Astrocyte of the spinal cord (primary cell): ENCODE data around the gene TKTL1.
"Not testable (repeated sequence)": the region's sequence is repeated elsewhere in the genome, so short reads cannot be mapped to it uniquely, and the experiment has no call there.

Source experiments
- DNase-seq: peaks from one replicate; pipeline ENCODE4 v3.0.0; 2011; ENCODE audit warnings: low read depth, low spot score
- H3K4me3 ChIP-seq: 2 replicates; pipeline ENCODE4 v1.5.1; 2011; ENCODE audit warnings: low read depth, mild to moderate bottlenecking, low read length, moderate library complexity
- in situ Hi-C: cut with HindIII; loops from 2 replicates; pipeline ENCODE4 v1.10.0; 2017; ENCODE audit warnings: low sequenced_read_pairs
- TF ChIP-seq, protein P1 (sequence below): IDR thresholded peaks from 2 replicates; pipeline ENCODE4 v1.5.1; 2012; ENCODE audit warnings: low read depth, mild to moderate bottlenecking, low read length, inconsistent platforms

Gene TKTL1

GRCh38 chrX:154296731-154297130, 1.1 kb downstream of the TKTL1 start:
- in situ Hi-C loops = no loop called here
- no peak overlapping the region for H3K4me3 ChIP-seq
- TF ChIP-seq, protein P1, sequence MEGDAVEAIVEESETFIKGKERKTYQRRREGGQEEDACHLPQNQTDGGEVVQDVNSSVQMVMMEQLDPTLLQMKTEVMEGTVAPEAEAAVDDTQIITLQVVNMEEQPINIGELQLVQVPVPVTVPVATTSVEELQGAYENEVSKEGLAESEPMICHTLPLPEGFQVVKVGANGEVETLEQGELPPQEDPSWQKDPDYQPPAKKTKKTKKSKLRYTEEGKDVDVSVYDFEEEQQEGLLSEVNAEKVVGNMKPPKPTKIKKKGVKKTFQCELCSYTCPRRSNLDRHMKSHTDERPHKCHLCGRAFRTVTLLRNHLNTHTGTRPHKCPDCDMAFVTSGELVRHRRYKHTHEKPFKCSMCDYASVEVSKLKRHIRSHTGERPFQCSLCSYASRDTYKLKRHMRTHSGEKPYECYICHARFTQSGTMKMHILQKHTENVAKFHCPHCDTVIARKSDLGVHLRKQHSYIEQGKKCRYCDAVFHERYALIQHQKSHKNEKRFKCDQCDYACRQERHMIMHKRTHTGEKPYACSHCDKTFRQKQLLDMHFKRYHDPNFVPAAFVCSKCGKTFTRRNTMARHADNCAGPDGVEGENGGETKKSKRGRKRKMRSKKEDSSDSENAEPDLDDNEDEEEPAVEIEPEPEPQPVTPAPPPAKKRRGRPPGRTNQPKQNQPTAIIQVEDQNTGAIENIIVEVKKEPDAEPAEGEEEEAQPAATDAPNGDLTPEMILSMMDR = no peak
- DNase-seq = no peak

DNA sequence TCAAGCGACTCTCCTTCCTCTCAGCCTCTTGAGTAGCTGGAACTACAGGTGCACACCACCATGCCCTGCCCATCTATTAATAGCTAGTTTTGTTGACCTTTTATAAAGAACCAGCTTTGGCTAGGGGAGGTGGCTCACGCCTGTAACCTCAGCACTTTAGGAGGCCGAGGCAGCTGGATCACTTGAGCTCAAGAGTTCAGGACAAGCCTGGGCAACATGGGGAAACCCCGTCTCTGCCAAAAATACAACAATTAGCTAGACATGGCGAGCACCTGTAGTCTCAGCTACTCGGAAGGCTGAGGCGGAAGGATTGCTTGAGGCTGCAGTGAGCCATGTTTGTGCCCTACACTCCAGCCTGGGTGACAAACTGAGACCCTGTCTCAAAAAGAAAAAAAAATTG, 2.7 kb downstream of the TKTL1 start:
- TF ChIP-seq, protein P1 = no peak
- in situ Hi-C loops = no loop called here
- no peak overlapping the region for H3K4me3 ChIP-seq
- DNase-seq = no peak

DNA sequence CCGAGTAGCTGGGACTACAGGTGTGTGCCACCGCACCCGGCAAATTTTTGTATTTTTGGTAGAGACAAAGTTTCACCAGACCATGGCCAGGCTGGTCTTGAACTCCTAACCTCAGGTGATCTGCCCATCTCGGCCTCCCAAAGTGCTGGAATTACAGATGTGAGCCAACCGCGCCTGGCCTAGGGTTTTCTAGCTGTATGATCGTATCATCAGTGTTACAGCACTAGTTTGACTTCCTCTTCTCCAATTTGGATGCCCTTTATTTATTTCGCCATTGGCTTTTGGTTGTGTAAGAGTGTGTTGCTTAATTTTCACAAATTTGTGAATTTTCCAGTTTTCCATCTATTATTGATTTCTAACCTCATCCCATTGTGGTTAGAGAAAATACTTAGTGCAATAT, 5.2 kb downstream of the TKTL1 start:
- TF ChIP-seq, protein P1 = no peak
- in situ Hi-C loops = no loop called here
- no peak overlapping the region for H3K4me3 ChIP-seq
- no peak for DNase-seq

DNA sequence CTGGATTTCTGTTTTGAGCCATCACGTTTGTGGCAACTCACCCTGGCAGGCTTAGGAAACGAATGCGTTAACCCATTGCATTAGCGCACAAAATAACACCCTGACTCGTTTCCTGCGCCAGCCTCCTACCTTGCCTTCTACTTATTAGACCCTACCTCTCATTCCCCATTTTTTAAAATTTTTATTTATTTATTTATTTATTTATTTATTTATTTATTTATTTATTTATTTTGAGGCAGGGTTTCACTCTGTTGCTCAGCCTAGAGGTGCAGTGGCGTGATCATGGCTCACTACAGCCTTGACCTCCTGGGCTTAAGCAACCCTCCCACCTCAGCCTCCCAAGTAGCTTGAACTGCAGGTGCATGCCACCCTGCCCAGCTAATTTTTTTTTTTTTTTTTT, 7.4 kb downstream of the TKTL1 start:
- H3K4me3 ChIP-seq, in situ Hi-C loops, DNase-seq: not testable (repeated sequence)

DNA sequence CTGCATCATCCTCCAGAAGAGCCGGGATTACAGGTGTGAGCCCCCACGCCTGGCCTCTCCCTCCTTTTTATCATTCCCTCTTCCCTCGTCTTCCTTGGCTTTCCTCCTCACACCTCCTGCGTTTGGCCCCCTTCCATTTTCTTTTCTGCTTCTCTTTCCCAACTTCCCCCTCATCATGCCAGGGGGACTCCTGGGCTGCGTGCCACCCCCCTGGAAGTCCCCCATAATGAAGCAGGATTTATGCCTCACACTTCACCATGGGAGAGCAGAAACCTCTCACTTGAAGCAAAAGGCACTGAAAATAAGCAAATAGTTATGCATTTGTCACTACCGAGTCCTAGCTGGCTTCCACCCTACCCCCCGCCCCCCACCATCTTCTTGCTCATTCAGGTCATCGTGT, 7.9 kb downstream of the TKTL1 start:
- in situ Hi-C loops = no loop called here
- TF ChIP-seq, protein P1 = no peak
- no peak for DNase-seq
- no peak overlapping the region for H3K4me3 ChIP-seq

DNA sequence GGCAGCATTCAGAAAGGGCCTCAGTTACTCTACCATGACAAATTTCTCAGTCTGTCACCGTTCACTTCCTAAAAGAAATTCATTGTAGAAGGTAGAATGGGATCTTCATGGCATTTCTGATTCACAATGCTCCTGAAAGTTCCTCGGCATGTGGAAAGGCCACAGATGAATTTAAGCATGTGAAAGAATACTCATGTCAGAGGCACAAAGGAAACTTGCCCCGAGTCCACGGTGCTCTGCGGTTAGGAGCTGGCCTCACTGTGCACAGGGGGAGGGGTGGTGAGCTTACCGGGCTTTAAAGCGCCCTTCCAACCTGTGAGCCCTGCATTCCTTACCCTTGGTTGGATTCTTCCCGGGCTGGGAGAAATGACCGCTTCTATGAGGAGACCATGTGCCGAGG, 9.3 kb downstream of the TKTL1 start:
- in situ Hi-C loops = no loop called here
- no peak overlapping the region for H3K4me3 ChIP-seq
- DNase-seq = no peak
- TF ChIP-seq, protein P1 = no peak

DNA sequence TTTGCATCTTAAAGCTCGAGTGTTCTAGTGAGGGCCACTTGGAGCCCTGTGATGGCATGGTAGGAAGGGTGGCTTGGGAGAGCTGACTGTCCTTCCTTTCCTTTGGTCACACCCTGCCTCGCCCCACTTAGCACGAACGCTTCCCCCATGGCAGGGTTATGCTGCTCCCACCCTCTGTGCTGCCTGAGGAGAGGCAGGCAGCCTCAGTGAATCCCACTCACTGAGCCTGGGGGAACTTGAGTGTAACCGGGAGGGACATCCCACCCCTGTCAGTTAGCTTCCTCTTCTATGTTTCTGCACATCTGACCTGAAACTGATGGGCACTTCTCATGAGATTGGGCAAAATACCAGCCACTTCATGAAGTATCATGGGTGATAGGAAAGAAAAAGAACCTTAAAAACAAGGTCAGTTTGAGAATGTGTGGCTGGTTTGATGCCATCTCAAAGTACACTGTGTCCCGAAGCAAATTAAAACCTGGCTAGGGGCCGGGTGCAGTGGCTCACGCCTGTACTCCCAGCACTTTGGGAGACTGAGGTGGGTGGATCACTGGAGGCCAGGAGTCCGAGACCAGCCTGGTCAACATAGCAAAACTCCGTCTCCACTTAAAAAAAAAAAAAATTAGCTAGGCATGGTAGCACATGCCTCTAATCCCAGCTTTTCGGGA, 10.1 kb downstream of the TKTL1 start:
- DNase-seq = no peak
- TF ChIP-seq, protein P1 = no peak
- no peak overlapping the region for H3K4me3 ChIP-seq
- in situ Hi-C loops = no loop called here
